Upper lobe of right lung (tissue), 1 donor: ENCODE results near the gene RASGRP1. TPM values are rescaled to one million over a fixed set of nuclear protein-coding genes. Genes with fewer than 3 reads are reported as not detected.
A peak's percentile ranks its signal among the peaks of the same experiment; 100 is the strongest.

Experiments
- ATAC-seq: fragments of 200-7000 bp; cut with Tn5 transposase; one replicate; pipeline ENCODE4 v1.9.1; 2020; ENCODE audit warnings: mild to moderate bottlenecking, moderate library complexity
- DNase-seq: peaks from one replicate; pipeline ENCODE4 v3.0.0-alpha.2; 2020
- H3K27ac ChIP-seq: fragments of 200-600 bp; one replicate; pipeline ENCODE4 v1.8.0; 2022
- H3K27me3 ChIP-seq: fragments of 200-600 bp; one replicate; pipeline ENCODE4 v1.8.0; 2022; ENCODE audit warnings: mild to moderate bottlenecking
- H3K36me3 ChIP-seq: fragments of 200-600 bp; one replicate; pipeline ENCODE4 v1.8.0; 2022
- H3K4me1 ChIP-seq: fragments of 200-600 bp; one replicate; pipeline ENCODE4 v1.8.0; 2022
- H3K4me3 ChIP-seq: fragments of 200-600 bp; one replicate; pipeline ENCODE4 v1.8.0; 2022; ENCODE audit warnings: mild to moderate bottlenecking
- H3K9me3 ChIP-seq: fragments of 200-600 bp; one replicate; pipeline ENCODE4 v1.8.0; 2022
- CTCF ChIP-seq: fragments of 200-600 bp; IDR thresholded peaks from one replicate; pipeline ENCODE4 v1.8.0; 2022; ENCODE audit warnings: antibody characterized with exemption
- intact Hi-C: fragments of 100-400 bp; cut with DNase I; formaldehyde crosslinking; loops from one replicate; pipeline ENCODE4 v1.11.0; 2022
- long read RNA-seq: library from polyadenylated mRNA; unstranded; transcript quantifications from one replicate; pipeline ENCODE4 v2.0.0, GENCODE V29; 2021
- total RNA-seq: library from RNA; stranded (reverse); fragmentation: NEBNext Ultra II Directional; extraction: Animal tissue kit (Norgen Biotek cat#: 25700); gene quantifications from one replicate; pipeline ENCODE4 v1.2.1, GENCODE V29; 2021
- donor health status: DM: no; HTN: yes; CAD: no; lungs with severe emphysema.

RASGRP1 gene
- 9.4 TPM for total RNA-seq
- long read RNA-seq, full-length matches to known transcripts = 1 of 12 reads
- long read RNA-seq, partial matches to known transcripts = 2 of 12 reads
- long read RNA-seq, other reads (novel, unspliced or antisense) = 9 of 12 reads

DNA sequence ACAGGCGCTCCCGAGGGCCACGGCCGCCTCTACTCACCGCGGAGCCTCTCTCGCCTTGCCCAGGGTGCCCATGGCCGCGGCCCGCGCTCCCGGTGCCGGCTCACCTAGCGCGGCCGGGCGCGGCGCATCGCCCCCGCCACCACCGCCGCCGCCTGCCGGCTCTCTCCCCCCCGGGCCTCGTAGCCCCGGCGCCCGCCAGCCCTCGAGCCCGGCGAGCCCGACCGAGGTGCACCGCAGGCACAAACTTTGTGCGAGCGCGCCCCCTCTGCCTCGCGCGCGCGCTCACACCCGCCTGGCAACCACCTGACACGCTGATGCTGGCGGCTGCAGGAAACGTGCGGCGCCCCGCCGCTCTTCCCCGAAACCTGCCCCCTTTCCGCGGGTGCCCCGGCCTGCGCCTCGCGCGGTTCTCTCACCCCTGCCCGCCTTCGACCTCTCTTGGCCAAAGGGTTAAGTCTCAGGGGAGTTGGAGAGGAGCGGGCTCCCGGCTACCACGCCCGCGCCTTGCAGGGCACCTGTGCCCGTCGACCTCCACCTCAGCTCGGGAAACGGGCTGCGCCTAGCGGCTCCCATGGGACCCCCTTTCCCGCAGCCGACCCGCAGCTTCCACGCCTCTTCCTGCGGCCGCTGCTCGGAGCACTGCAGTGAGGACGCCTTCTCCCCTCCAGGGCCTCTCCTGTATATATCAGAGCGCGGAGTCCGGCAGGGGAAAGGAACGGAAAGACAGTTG, at the start of gene RASGRP1:
Gene RASGRP1, minus strand, starts transcription at position 258 of the 730 bp plus-strand sequence. Its CDS starts 186 bp downstream, at position 72.
- peak; percentile 88 for DNase-seq
- peak within 1 kb of the TSS; percentile 59 for H3K4me3 ChIP-seq
- H3K27ac ChIP-seq = peak within 1 kb of the TSS; percentile 60
- intact Hi-C loops = loop anchor here (10.0 kb wide), 1 partner anchor 120 kb away; no protein-coding TSS in a partner anchor
- no peaks in the 10 kb centered on the region for H3K9me3 ChIP-seq
- no peaks in the 10 kb centered on the region for H3K36me3 ChIP-seq
- H3K4me1 ChIP-seq = peaks cover 5% of the 10 kb centered on the region
- TF ChIP-seq CTCF = peak; percentile 22
- peaks cover 7% of the 10 kb centered on the region for H3K27me3 ChIP-seq
- peak; percentile 91 for ATAC-seq

GRCh38 chr15:38613085-38613484, 48.5 kb upstream of the RASGRP1 start:
- Histone ChIP-seq H3K4me3 (no peak overlapping the region), H3K27ac (no peak overlapping the region), H3K4me1 (no peaks in the 10 kb centered on the region), H3K36me3 (no peaks in the 10 kb centered on the region), H3K9me3 (no peaks in the 10 kb centered on the region), H3K27me3 (no peaks in the 10 kb centered on the region)
- DNase-seq = no peak
- TF ChIP-seq CTCF = no peak
- ATAC-seq = no peak
- intact Hi-C loops = no loop called here

DNA sequence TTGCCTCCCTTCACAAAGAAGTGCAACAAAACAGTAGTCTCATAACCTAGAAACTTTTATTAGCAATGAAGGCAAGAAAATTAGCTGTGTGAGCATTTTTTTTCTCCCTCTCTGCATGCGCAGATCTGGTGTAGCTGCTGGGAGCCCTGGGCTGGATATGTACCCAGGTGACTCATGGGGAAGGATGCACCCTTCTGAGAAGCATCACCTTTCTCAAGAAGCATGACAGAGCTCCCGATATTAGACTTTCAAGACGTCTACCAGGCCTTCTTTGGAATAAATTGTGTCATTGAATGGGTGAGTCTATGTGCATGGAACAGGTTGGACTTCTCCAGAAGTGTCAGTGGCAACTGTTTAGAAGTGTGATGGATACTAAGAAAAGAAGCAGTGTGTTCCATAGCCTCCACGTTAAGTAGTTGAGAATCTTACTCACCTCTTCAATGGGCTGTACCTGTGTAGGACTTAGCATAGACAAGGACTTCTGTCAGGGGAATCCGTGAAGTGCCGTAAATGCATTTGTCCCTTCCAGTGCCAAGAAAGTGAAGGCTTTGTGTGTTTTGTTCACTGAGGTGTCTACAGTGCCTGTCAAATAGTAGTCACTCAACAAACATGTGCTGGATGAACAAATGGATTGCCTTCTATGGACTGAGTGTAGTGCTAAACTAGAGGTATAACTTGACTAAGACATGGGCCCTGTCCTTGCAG, 47.7 kb upstream of the RASGRP1 start:
- ATAC-seq (no peak), DNase-seq (no peak)
- no peaks in the 10 kb centered on the region for H3K9me3 ChIP-seq
- H3K4me3 ChIP-seq = no peak overlapping the region
- TF ChIP-seq CTCF = no peak
- H3K27ac ChIP-seq = no peak overlapping the region
- intact Hi-C loops = no loop called here
- no peaks in the 10 kb centered on the region for H3K36me3 ChIP-seq
- no peaks in the 10 kb centered on the region for H3K27me3 ChIP-seq
- no peaks in the 10 kb centered on the region for H3K4me1 ChIP-seq

DNA sequence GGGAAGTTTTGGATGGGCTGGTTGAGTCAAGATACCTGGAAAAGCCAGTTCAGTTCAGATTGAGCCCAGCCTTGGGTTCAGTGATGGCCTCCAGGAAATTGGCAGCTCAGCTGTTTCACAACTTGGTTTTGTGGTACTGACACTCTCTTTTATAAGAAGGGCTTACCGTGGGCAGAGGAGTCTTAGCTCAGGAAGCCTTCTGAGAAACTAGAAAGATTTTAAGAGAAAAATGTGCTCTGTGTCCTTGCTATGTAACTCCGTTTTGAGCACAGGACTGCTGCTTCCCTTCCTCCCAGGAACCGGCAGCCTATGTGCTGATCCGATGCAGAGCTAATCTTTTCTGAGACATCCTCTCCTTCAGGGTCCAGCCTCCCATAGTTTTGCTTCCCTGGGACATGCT, 46.6 kb upstream of the RASGRP1 start:
- Histone ChIP-seq H3K36me3 (no peaks in the 10 kb centered on the region), H3K4me1 (no peaks in the 10 kb centered on the region), H3K27ac (no peak overlapping the region), H3K4me3 (no peak overlapping the region), H3K9me3 (no peaks in the 10 kb centered on the region), H3K27me3 (no peaks in the 10 kb centered on the region)
- intact Hi-C loops = no loop called here
- DNase-seq (no peak), ATAC-seq (peak; percentile 32)
- TF ChIP-seq CTCF = no peak

DNA sequence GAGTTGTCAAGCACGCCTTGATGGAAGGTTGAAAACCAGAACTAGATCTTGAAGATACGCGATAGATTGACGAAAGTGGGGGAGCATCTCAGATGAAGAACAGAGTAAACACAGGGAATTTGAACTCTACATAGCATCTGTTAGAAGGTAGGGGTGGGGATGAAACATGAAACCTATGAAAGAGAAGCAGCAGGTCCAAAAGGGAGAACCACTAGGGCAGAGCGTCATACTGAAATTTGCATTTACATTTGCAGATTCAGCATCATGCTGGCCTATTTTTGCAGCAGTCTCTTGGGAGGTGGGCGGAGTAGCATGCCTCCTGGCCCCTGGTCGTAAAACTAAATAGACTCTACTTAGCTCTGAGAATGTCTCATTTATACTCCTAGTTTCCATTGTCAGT, 46.1 kb upstream of the RASGRP1 start:
- no peaks in the 10 kb centered on the region for H3K9me3 ChIP-seq
- TF ChIP-seq CTCF = no peak
- no peak for DNase-seq
- intact Hi-C loops = no loop called here
- no peaks in the 10 kb centered on the region for H3K36me3 ChIP-seq
- H3K4me1 ChIP-seq = no peaks in the 10 kb centered on the region
- no peaks in the 10 kb centered on the region for H3K27me3 ChIP-seq
- no peak overlapping the region for H3K4me3 ChIP-seq
- no peak overlapping the region for H3K27ac ChIP-seq
- ATAC-seq = no peak
